ENCODE results near the gene SPATC1L.

SPATC1L gene

DNA sequence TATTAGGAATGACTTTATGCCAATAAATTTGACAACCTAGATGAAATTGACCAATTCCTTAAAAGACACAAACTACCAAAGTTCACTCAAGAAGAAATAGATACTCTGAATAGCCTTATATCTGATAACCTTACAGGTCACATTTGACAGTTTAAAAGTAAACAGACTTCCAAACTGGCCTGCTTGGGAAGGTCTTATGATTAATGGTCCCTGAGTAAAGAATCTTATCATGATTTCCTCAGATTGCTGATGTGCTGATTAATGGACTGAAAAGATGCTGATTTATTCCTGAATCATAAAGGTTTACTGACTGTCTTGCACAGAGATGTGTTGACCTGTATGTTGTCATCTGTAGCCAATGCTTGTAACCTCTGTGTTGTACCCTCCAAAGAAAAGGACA lies 19.2 kb downstream of the SPATC1L start:
- FAIRE-seq (no peak), DNase-seq (ENCODE audit: insufficient read length, low spot score) (no peak)

DNA sequence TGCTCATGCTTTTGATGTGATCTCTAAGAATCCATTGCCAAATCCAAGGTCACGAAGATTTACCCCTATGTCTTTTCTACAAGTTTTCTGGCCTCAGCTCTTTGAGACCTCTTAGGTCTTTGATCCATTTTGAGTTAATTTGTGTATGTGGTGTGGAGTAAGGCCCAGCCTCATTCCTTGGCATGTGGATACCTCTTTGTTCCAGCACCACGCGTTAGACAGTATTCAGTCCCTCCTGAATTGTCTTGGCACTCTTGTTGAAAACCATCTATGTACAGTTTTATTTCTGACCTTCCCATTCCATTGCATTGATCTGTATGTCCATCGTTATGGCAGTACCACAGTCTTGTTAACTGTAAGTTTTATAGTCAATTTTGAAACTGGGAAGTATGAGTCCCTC lies 20.9 kb downstream of the SPATC1L start:
- FAIRE-seq (no peak), DNase-seq (ENCODE audit: insufficient read length, low spot score) (no peak)

DNA sequence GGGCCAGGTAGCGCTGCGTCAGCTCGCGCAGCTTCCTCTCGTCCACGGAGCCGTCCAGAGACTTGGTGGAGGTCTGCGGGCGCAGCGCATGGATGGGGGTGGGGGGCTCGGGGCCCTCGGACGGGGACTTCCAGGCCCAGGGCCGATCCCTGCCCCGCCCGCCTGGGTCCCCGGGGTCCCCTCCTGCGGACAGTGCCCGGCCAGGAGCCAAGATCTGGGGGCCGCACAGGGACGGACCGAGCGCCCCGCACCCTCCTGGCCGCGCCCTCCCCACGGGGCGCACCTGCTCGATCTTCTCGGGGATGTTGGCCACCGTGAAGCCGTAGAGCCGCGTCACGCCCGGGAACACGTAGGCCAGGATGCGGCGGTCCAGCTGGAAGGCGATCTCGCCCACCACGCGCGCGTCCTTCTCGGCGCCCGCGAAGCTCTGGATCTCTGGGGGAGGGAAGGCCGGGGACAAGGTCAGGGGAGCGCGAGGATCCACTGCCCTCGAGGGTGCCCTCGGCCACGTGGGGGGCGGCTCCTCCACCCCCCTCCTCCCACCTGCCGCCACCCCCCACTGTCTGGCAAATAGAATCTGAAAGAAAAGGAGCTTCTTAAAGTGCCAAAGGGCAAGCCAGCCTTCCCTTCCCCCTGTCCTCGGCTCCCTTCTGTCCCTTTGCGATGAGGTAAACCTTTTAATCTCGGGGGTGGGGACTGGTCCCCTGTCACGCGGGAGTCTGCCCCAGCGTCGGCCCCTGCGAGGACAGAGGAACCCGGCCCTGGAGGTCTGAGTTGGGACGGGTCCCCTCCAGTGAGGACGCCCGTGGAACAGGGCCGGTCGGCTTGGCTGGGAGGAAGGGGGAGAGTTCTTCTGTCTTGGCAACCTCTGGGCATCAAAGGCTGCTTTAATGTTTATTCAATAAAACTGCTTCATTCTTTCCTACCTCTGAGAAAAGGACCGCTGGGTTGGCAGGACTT lies 22.3 kb downstream of the SPATC1L start:
- DNase-seq (ENCODE audit: insufficient read length, low spot score) (no peak), FAIRE-seq (no peak)

DNA sequence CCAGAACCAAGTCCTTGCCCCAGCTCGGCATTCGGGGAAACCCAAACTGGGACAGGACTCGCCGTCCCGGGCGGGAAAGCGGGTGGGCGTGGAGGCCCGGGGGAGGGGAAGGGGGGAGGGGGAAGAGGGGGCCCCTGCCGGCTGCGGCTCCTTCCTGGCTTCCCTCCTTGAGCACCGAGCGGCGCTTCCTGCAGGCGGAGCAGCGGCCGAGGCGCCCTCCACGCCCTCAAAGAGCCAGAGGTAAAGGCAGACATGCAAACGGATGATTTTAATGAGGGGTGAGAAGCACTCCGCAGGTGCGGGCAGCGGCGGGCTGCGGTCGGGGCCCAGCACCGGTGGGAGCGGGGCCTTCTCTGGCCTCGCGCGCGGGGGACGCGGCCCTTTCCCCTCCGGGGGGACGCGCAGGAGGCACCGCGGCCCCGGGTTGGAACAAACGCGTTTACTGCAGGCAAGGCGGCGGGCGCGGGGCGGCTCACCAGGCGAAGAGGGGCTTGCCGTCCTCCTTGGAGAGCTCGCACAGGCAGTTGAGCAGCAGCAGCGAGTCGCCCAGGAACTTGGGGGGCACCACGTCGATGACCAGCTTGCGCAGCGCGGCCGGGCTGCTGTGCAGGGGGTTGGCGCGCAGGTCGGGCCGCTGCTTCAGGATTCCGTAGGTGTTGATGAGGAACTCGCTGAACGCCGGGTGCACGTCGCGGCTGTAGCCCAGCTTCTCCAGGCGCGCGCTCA lies 23.2 kb downstream of the SPATC1L start:
- FAIRE-seq, result no peak

DNA sequence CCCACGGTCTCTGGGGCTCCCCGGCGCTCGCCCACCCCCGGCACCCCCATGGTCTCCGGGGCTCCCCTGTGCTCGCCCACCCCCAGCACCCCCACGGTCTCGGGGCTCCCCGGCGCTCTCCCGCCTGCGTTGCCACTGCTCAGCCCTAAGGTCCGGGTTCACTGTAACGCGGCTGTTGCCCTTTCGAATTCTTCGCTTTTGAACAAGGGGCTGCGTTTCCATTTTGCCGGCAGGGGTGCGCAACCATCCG lies 23.7 kb downstream of the SPATC1L start:
- FAIRE-seq (no peak), DNase-seq (ENCODE audit: insufficient read length, low spot score) (no peak)

More for the DNA sequence above, 23.2 kb downstream of the SPATC1L start:
- no peak for DNase-seq (ENCODE audit: insufficient read length, low spot score)

DNA sequence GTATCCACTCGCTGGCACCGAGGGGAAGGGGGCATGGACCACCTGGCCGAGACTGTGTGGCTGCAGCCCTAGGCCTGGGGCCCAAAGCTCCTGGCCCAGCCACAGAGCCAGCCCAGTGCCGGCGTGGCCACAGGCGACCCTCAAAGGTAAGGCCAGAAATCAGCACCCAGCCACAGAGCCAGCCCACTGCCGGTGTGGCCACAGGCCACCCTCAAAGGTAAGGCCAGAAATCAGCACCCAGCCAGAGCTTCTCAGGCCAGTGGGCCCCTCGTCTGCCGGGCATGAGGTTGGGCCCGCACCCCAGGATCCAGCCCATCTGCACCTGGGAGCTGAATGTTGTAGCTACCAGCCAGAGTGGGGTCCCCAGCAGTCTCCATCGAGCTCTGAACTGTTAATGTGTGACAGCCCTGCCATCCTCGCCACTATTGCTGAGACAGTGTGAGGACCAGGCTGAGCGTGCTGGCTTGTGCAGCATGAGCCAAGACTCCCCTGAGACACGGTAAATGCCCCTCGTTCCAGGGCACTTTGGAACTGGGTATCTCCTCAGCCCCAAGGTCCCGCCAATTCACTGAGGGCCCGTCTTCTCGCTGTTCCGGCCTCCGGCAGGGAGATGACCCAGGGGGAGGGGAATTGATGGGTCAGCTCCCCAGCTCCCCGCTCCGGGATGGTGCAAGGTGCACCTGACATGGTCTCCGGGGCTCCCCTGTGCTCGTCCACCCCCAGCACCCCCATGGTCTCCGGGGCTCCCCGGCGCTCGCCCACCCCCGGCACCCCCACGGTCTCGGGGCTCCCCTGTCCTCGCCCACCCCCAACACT lies 24.2 kb downstream of the SPATC1L start:
- DNase-seq (ENCODE audit: insufficient read length, low spot score) (no peak), FAIRE-seq (no peak)

DNA sequence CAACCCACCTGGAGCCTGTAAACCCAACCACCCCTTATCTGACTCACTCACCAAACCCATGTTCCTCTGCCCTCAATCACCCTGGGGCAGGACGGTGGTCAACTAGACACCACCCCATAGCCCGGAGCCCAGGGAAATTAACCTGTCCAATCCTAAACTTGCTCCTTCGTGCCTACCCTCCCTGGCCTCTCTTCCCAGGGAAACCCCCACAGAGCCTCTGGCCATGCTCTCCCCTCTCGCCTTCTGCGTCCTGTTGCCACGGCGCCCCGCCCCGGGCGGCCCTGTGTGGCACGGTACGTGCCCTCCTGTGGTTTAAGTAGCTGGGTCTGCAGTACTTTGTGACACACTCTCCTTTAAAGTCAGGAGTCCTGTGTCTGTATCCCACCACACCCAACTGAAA lies 24.9 kb downstream of the SPATC1L start:
- DNase-seq (ENCODE audit: insufficient read length, low spot score), result no peak
- FAIRE-seq, result no peak

DNA sequence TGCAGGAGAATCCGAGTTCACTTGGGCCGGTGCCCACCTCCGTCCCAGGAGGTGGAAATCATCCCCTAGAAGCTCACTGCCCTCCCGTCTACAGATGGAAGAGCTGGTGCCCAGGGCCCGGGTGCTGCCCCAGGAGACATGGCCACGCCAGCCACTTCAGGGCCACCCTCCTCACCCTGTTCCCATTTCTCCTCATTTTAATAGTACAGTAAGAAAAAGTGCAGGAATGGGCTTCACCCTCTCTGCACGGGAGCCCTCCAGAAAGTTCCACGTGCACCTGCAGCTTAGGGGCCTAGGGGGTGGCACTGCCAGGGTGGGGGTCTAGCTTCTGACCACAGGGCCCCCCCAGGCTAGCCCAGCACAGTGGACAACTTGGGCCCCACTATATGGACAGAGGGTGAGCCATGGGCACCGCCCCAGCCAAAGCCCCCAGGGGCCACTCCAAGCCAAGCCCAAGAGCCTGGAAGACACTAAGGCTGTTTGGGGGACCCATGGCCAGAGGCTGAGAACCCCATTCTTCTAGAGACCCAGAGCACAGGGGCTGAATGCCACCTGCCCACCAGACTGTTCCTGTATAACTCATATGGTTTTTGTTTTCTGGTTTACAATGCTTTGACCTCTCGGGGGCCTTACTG lies 25.5 kb downstream of the SPATC1L start:
- FAIRE-seq, result no peak
- DNase-seq (ENCODE audit: insufficient read length, low spot score), result no peak

DNA sequence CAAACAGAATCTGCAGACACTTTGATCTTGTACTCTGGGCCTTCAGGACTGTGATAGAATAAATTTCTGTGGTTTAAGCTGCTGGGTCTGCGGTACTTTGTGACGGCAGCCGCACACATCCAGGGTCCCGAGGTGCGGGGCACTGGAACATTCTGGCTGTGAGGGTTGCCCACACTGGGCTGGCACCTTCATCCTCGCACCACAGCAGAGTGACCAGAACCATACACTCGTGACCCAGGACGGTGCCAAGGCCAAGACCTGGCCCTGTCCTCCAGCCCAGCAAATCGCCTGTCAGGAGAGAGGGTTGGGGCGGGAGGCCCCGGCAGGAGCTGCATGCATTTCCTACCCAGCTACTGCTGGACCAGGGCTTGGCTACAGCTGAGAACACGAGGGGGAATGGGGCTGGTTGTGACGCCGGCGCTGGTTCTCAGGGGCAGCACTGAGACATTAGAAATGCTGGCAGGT lies 26.2 kb downstream of the SPATC1L start:
- FAIRE-seq (no peak), DNase-seq (ENCODE audit: insufficient read length, low spot score) (no peak)

DNA sequence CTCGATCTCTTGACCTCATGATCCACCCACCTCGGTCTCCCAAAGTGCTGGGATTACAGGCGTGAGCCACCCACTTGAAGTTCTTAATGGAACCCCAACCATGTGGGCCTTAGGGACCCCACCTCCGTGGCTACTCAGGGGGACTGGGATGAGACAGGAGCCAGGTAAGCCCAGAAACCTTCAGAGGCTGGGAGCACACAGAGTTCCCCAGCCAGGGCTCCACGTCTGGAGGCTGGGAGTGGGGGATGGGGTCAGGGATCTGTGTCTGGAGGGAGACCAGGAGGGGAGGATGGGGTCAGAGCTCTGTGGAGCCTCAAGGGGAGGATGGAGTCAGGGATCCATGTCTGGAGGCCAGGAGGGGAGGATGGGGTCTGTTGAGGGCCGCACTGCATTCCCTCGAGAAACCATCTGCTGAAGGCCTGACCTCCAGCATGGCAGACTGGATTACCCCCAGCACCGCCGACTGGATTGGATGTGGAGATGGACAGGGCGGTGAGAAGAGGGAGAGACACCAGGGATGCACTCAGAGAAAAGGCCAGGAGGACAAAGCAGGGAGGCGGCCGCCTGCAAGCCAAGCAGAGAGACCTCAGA lies 26.8 kb downstream of the SPATC1L start:
- FAIRE-seq (no peak), DNase-seq (ENCODE audit: insufficient read length, low spot score) (no peak)

DNA sequence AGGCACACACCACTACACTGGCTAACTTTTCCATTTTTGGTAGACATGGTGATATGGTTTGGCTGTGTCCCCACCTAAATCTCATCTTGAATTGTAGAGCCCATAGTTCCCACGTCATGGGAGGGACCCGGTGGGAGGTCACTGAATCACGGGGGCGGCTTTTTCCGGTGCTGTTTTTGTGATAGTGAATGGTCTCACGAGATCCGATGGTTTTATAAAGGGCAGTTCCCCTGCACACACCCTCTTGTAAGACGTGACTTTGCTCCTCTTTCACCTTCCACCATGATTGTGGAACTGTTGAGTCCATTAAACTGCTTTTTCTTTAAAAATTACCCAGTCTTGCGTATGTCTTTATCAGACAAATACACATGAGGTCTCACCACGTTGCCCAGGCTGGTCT lies 27.6 kb downstream of the SPATC1L start:
- FAIRE-seq, result no peak
- no peak for DNase-seq (ENCODE audit: insufficient read length, low spot score)

DNA sequence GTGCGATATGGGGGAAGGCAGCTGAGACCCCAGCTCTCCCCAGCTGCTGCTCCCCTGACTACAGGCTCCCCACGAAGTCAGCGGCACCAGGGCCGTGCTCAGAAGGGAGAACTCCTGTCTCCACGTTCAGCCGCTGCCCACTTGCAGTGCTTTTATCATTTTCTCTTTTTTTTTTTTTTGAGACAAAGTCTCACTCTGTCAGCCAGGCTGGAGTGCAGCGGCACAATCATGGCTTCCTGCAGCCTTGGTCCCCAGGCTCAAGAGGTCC lies 27.9 kb downstream of the SPATC1L start:
- FAIRE-seq, result no peak
- no peak for DNase-seq (ENCODE audit: insufficient read length, low spot score)

DNA sequence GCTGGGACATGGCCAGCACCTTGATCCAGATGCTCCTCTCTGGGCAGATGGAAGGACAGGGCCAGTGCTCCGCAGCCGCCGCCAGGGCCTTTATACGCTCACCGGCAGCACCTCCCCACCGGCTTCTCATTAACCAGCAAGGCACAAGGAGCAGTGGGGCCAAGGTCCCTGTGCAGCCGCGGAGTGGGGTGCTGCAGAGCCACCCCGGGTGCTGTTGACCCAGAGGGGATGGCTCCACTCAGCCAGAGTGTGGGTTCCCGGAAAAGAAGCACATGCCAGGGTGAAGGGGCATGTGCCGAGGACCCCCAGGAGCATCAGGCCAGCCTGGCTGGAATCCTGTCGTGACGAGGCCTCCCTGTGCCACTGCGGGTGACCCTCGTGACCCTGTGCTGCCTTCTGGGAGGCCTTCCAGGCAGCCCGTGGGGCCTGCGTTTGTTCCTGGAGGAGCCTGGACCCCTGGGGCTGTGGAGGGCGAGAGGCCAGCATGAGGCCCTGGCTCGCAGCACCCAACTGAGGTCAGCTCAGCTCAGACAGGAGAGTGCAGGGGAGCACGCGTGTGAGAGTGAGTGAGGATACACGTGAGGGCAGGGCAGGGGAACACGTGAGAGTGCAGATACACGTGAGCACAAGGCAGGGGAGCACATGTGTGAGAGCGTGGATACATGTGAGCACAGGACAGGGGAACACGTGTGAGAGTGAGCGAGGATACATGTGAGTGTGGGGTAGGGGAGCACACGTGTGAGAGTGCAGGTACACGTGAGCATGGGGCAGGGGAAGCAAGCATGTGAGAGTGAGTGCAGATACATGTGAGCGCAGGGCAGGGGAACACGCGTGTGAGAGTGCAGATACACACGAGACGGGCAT lies 28.5 kb downstream of the SPATC1L start, which contains the start of gene FTCD:
TSS of gene FTCD (minus strand) at position 66 of the 864 bp plus-strand sequence. CDS start at position 10, 56 bp downstream.
- peak; percentile 83 for FAIRE-seq

DNA sequence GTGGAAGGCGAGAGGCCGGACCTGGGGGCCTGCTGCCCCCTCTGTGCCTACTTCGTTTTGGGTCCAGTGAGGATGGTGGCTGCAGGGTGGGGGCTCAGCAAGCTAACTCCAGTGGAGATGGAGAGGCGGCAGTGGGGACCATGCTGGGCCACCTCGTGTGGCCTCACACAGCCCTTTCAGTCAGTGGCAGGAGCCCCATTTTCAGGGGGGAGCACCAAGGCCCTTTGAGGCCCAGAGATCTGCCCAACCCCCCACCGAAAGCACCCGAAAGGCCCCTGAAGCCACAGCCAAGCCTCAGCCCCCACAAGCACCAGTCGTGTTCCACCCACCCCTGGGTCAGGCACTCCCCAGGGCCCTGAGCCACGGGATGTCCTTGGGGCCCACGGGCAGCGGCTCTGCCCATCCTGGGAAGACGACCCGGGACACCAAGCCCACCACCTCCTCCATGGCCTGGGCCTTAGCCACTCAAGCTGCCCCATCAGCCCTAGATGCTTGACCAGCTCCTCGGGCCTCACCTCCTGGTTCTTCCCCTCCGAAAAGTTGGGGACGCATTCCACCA lies 29.2 kb downstream of the SPATC1L start:
- no peak for FAIRE-seq

More for the DNA sequence above, 28.5 kb downstream of the SPATC1L start, which contains the start of gene FTCD:
- no peak for DNase-seq (ENCODE audit: insufficient read length, low spot score)

DNA sequence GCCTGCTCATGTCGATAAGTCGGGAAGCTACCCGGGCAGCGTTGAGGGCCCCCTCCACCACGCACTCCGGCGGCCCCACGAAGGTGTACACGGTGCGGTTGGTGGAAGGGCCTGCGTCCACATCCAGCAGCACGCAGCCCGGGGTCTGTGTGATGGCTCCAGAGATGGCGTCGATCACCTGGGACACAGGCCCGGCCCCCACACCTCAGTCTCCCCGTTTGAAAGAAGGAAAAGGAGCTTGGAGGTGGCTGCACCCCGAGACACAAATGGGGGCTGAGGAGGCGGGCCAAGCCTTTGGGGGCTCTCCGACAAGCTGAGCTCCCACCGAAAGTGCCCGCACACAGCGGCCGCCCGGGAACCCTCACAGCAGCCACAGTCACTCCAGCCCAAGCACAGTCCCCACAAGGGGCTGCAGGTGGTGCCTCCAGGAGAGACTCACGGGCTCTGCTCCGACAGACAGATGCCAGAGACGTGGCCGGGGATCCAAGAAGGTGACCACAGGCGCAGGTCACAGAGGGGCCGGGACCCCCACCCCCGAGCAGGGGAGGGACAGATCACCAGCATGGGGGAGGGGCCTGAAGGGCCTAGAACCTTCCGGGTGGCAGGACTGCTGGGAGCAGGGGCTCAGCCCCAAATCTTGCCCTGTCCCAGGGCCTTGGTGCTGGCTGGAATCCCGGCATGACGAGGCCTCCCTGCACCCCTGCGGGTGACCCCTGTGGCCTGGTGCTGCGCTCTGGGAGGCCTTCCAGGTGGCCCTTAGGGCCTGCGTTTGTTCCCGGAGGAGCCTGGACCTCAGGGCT lies 29.9 kb downstream of the SPATC1L start:
- FAIRE-seq, result no peak

More for the DNA sequence above, 29.2 kb downstream of the SPATC1L start:
- DNase-seq (ENCODE audit: insufficient read length, low spot score), result no peak

DNA sequence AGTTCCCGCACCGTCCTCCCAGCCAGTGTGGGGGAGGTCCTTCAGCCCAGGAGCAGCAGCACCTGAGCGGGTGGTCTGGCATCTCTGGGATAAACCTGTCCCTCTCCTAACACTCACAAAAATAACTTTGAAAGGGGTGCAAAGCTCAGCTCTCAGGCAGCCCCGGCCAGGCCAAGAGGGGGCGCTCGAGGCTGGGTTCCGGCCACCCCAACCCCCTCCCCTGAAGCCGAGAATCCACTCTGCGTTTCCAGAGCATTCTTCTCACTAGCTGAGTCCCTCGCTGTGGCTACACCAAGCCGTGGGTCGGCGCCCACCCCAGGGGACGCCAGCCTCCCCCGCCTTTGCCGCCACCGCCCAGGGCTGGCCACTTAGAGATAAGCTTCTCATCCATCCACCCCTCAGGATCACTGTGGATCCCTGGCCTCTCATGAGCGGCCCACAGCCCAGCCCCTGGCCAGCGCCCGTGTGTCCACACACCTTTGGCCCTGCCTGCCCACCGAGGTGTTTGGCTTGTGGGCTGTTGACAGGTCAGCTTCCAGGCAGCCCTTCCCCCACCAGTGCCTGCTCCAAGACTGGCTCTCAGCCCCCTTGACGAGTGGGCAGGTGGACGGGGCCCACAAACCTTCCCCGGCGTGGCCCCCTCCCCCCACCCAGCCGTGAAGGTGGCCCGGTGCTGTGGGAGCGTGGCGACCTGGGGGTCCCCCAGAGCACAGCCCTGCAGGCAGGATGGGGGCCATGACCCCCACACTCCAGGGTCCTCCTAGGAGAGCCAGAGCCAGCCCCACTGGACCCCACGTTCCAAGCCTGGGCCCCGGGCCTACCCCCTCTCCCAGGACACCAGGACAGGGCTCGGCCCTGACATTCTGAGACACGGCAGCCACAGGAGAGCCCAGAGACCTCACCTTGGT lies 30.8 kb downstream of the SPATC1L start:
- no peak for DNase-seq (ENCODE audit: insufficient read length, low spot score)
- no peak for FAIRE-seq

More for the DNA sequence above, 29.9 kb downstream of the SPATC1L start:
- DNase-seq (ENCODE audit: insufficient read length, low spot score), result no peak

DNA sequence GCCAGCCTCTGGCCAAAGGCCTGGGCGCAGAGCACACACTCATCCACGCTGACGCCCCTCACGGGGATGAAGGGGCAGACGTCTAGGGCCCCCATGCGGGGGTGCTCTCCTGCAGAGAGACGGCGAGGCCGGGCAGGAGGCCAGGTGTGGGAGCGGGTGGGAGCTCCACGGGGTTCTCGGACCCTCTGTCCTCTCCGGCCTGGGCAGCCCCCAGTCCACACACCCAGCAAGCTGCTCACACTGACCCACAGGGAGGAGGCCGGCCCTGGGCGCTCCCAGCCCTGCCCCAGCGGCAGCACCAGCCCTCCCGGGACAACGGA lies 31.4 kb downstream of the SPATC1L start:
- DNase-seq (ENCODE audit: insufficient read length, low spot score) (no peak), FAIRE-seq (no peak)

All from HTR-8/SVneo (cell line).